ENCODE data around the gene DEFB127.
"Not testable (repeated sequence)": the region's sequence is repeated elsewhere in the genome, so short reads cannot be mapped to it uniquely, and the experiment has no call there.

The DEFB127 gene, protein sequence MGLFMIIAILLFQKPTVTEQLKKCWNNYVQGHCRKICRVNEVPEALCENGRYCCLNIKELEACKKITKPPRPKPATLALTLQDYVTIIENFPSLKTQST

DNA sequence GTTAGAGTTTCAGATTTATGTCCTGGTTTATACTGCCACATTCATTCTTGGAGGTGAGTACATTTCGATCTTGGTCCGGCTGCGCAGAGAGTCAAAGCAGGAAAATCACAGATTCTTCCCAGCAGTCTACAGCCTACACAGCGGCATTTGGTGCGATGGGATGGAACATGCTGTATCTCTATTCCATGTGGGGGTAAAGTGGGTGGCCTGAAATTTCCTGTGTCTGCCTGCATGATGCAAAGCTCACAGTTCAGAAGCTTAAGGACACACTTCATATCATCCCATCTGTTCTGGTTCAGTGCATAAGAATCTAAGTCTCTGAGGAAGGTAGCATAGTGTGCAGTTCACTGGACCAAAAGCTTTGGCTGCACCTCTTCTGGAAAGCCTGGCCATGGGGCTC lies at the start of gene DEFB127:
Gene DEFB127 (plus strand): TSS at position 301 of the 400 bp plus-strand sequence. CDS start 91 bp downstream, at position 392.
- no peak for DNase-seq

DNA sequence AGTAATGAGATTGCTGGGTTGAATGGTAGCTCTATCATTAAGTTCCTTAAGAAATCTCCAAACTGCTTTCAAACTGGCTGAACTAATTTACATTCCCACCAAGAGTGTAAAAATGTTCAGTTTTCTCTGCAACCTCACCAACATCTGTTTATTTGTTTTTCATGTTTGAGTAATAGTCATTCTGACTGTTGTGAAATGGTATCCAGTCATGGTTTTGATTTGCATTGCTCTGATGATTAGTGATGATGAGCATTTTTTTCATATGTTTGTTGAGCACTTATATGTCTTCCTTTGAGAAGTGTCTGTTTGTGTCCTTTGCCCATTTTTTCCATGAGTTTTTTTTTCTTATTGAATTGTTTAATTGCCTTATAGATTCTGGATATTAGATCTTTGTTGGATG lies 44.9 kb upstream of the DEFB127 start:
- no peak for DNase-seq

DNA sequence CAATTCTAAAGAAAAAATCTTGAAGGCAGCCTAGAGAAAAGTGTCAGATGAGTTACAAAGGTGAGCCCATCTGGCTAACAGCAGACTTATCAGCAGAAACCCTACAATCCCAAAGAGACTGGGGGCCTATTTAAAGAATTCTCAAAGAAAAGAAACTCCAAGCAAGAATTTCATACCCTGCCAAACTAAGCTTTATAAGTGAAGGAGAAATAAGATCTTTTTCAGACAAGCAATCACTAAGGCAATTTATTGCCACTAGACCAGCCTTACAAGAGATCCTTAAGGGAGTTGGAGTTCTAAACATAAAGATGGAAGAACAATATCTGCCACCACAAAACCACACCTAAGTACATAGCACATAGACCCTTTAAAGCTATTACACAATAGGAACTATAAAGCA lies 39.7 kb upstream of the DEFB127 start:
- DNase-seq, result no peak

DNA sequence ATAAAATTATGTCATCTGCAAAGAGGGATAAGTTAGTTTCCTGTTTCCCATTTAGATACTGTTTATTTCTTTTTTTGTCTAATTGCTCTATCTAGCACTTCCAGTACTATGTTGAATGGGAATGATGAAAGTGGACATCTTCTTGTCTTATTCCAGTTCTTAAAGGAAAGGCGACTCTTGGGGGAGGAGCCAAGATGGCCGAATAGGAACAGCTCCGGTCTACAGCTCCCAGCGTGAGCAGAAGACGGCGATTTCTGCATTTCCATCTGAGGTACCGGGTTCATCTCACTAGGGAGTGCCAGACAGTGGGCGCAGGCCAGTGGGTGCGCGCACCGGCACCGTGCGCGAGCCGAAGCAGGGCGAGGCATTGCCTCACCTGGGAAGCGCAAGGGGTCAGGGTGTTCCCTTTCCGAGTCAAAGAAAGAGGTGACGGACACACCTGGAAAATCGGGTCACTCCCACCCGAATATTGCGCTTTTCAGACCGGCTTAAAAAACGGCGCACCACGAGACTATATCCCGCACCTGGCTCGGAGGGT lies 27.4 kb upstream of the DEFB127 start:
- DNase-seq, result not testable (repeated sequence)

DNA sequence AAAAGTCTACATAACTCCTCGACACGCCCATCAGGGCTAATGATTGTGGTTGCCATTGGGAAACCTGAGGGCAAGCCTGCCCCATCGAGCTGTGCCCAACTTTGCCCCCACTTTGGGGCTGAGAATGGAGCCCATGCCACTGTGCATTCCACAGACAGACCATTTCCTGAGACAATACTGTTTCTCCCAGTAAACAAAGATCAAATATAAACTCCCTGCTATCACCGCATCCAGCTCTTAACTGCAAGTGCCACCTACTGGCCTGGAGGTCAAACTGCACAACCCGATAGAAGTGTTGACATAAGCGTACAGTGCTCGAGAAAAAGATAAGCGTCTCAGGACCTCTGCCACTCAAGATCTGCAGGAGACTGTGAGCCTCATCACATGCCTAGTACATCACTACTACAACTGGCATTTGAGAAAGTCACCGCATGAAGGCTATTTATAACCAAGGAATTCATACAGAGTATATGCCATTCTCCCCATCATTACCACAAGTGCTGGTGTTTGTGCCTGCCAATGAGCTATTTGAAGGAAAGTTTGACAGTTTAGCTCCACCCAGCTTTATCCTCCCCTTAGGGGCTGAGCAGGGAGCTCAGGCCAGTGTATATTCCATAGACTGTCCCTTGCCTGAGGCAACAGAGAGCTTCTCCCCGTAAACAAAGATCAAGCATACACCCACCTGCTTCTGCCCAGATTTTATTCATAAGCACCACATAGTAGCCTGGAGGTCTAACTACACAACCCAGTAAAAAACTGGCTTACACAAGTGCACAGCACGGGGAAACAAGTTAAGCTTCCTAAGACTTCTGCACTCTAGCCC lies 19.4 kb upstream of the DEFB127 start:
- DNase-seq, result peak; percentile 79

DNA sequence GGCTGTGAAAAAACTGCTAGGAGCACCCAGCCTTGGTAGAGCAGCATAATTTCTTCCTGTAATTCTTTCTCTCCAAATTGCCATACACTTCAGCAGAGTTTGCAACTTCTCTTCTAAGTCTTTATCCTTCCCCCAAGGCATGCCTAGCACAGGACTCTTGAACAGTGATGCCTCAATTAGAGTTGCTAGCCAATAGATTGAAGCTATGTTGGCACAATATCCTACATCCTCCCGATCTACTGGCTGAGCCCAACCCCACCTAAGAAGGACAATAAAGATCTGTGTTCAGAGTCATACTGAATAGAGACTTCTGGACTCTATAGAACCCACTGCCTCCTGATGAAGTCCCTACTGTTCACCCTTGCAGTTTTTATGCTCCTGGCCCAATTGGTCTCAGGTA lies 15.0 kb upstream of the DEFB127 start, which contains the start of gene DEFB126:
Gene DEFB126 (plus strand): TSS at position 301 of the 400 bp plus-strand sequence. CDS start 39 bp downstream, at position 340.
- DNase-seq, result no peak

DNA sequence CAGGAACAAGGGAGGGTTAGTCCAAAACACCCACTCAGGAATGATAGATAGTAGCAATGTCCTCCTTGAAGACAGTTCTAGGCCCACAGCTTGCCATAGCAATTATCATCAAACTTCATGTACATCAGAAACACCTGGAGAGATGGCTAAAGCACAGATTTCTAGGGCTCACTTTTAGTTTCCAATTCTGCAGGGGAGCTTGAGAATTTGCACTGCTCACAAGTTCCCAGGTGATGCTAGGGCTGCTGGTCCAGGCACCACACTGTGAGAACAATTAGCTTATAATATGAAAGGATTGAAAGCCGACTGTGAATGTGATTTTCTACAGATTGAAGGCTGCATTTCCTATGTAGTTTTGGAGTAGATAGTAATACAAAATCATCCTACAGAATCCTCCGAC lies 11.4 kb upstream of the DEFB127 start:
- no peak for DNase-seq

DNA sequence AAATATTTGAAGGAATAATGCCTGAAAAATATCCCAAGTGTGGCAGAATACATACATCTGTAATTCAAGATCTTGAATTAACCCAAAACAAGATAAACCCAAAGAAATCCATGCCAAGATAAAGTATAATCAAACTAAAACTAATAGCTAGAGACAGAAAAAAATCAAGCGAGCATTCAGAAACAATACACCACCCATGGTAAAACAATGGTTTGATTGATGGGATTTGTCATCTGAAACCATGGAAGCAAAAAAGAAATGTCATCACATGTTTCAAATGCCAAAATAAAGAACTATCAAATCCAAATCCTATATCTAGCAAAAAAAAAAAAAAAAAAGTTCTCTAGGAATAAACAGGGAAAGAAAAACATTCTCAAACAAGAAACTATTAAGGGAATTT lies 5.1 kb upstream of the DEFB127 start:
- DNase-seq, result no peak

DNA sequence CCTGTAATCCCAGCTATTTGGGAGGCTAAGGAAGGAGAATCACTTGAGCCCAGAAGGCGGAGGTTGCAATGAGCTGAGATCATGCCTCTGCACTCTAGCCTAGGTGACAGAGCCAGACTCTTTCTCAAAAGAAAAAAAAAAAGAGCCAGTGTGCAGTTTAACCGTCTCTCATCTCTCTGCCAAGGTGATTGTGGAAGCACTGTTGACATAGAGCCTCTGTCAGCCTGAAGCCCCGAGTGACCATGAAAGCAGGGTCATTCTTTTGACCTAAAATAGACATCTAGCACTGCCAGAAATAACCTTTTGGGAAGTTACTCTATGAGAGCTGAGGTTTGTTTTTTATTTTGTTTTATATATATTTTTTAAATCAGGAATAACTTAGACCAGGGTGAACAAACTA lies 7.4 kb downstream of the DEFB127 start:
- DNase-seq, result no peak

DNA sequence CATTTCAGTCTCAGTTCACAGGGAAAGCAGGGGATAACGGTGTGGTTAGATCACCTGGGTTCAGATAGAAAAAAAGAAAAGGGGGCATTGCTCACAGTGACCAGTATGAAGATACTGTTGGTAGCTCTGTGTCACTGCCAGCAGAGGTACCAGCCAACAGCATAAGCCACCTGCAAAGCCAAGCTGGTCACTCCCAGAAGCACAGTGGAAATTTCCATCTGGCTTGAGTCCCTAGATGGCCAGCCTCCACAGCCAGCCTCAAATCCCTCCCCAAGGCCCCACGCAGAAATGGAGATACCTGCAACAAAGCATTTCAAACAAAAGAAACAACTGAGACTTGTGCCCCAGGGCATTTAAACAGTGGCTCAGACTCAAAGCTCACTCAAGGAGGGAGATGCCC lies 11.6 kb downstream of the DEFB127 start:
- DNase-seq, result no peak

DNA sequence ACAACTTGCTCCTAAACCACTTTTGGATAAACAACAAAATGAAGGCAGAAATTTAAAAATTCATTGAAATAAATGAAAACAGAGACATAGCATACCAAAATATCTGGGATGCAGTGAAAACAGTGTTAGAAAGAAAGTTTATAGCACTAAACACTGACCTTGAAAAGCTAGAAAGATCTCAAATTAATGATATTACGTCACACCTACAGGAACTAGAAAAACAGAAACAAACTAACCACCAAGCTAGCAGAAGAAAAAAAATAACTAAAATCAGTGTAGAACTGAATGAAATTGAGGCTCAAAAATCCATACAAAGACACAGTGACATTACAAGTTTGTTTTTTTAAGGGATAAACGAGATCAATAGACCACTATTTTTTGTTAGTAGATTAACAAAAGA lies 27.0 kb downstream of the DEFB127 start:
- DNase-seq, result no peak

DNA sequence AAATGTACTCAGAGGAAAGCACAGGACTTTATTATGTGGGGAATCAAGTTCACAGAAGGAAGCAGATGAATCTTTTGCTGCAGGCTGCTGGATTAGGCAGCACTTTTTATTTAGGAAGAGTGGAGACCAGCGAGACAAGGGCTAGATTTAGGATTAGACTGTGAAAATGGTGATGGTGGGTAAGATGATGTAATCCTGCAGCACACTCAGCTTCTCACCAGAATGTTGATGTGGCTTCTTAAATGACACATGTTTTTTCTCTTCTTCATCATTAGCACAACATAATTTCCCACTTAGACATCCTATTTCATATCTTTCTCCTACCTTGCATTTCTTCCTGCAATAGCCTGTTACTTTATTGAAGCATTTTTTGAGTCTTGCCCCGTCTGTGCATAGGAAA lies 30.5 kb downstream of the DEFB127 start:
- no peak for DNase-seq

DNA sequence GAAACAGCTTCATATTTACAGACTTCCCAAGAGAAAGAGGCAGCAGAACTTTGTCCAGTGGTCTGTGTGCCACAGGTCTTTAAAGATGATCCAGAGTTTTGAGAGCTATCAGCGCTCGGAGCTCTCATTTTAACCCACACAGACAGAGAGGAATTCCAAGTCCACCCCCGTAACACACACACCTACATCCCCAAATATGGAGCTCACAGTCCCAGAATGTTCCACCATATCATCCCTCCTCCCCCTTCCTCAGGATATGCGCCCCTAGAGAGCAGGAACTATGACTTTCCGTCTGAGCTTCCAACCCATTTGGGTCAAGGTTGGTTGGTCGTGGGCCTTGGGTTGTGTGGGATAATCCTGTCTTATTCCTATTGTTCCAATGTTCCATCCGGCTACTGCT lies 32.4 kb downstream of the DEFB127 start, which contains the start of gene DEFB128:
Gene DEFB128 (minus strand): TSS at position 101 of the 400 bp plus-strand sequence. CDS start 88 bp downstream, at position 13.
- no peak for DNase-seq

DNA sequence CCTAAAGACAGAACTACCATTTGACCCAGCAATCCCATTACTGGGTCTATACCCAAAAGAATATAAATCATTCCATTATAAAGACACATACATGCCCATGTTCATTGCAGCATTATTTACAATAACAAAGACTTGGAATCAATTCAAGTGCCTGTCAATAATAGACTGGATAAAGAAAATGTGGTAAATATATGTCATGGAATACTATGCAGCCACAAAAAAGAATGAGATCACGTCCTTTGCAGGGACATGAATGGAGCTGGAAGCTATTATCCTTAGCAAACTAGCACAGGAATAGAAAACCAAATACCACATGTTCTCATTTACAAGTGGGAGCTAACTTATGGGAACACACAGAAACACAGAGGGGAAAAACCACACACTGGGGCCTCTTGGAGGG lies 41.0 kb downstream of the DEFB127 start:
- DNase-seq, result no peak

DNA sequence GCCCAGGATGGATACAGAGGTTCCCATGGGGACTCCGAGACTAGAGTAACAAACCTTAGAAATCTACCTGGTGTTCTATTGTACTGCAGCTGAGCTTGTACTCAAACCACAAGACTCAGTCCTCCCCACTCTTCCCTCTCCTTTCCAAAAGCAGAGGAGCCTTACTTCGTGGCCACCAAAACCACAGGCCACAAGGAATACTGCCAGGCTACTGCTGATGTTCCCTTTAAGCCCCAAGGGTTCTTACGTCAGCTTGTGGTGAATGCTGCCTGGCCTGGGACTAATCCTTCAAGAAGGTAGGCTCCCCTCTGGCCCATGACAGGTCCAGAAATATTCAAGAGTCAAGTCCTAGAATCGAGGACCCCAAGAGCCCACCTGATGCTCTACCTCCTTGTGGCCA lies 42.7 kb downstream of the DEFB127 start:
- DNase-seq, result no peak

DNA sequence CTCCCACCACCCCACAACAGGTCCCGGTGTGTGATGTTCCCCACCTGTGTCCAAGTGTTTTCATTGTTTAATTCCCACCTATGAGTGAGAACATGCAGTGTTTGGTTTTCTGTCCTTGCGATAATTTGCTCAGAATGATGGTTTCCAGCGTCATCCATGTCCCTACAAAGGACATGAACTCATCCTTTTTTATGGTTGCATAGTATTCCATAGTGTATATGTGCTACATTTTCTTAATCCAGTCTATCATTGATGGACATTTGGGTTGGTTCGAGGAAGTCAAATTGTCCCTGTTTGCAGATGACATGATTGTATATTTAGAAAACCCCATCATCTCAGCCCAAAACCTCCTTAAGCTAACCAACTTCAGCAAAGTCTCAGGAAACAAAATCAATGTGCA lies 46.4 kb downstream of the DEFB127 start:
- not testable (repeated sequence) for DNase-seq
